HepG2 (cell line): Measurements from ENCODE around the gene PPFIA3. TPM values are rescaled to one million over a fixed set of nuclear protein-coding genes. Genes with fewer than 3 reads are reported as not detected.

Experiments used
- ATAC-seq: fragments of 200-7000 bp; cut with Tn5 transposase; 3 replicates; pipeline ENCODE4 v1.9.1; 2020; ENCODE audit warnings: mild to moderate bottlenecking, moderate library complexity
- BruUV-seq: library from RNA; stranded (reverse); fragments of 400-500 nt; replicated peaks from 2 replicates; lab custom pipeline; 2021; lab: Mats Ljungman, UMichigan
- CTCF ChIA-PET: fragments of 300-600 bp; formaldehyde crosslinking; extraction: SDS; loops from one replicate; lab custom pipeline; 2021; ENCODE audit warnings: low total read pairs, inconsistent platforms, low intra/inter-chr PET ratio; lab: Yijun Ruan, JAX
- POLR2A ChIA-PET: fragments of 350-600 bp; sonication (Branson Sonifier 250); formaldehyde crosslinking; loops from one replicate; lab custom pipeline; 2020; ENCODE audit warnings: antibody characterized with exemption, inconsistent platforms; lab: Yijun Ruan, JAX
- DNase-seq: peaks from one replicate; pipeline ENCODE4 v3.0.0-alpha.2; 2015; ENCODE audit warnings: low spot score
- FAIRE-seq: peaks from 3 replicates; lab custom pipeline; 2011; peaks lifted over from hg19 to GRCh38; lab: Jason Lieb, UNC
- H2AFZ ChIP-seq: one replicate; pipeline ENCODE4 v1.6.1; 2011; ENCODE audit warnings: low read length, inconsistent platforms
- H3K27ac ChIP-seq: fragments of 300-600 bp; 3 replicates; pipeline ENCODE4 v1.8.0; 2011; ENCODE audit warnings: mixed run types, mild to moderate bottlenecking, mixed read lengths, low read length, inconsistent platforms; ENCODE audit not compliant: insufficient read depth; ENCODE audit errors: extremely low read length
- H3K27me3 ChIP-seq, 2 experiments: fragments of 200-600 bp in 1 of 2; 2 replicates in 1 of 2; 3 replicates in 1 of 2; pipeline versions ENCODE4 v1.6.0 to v1.8.0; 2011; ENCODE audit warnings: low read length in 2 of 2, mild to moderate bottlenecking in 2 of 2, moderate library complexity in 2 of 2, inconsistent platforms in 1 of 2; ENCODE audit not compliant: insufficient read depth in 2 of 2, control insufficient read depth in 1 of 2
- H3K36me3 ChIP-seq, 2 experiments: fragments of 200-600 bp in 1 of 2; replicated peaks in 1 of 2; 2 replicates in 1 of 2; 3 replicates in 1 of 2; pipeline versions ENCODE4 v1.5.1 to v1.8.0; 2011; ENCODE audit warnings: low read length in 2 of 2, inconsistent platforms in 1 of 2; ENCODE audit not compliant: insufficient read depth in 2 of 2, control insufficient read depth in 1 of 2
- H3K4me1 ChIP-seq: 2 replicates; pipeline ENCODE4 v1.5.1; 2012; ENCODE audit warnings: low read length, inconsistent platforms; ENCODE audit not compliant: insufficient read depth
- H3K4me2 ChIP-seq: 2 replicates; pipeline ENCODE4 v1.6.0; 2011; ENCODE audit warnings: low read depth, low read length, inconsistent platforms
- H3K4me3 ChIP-seq, 3 experiments: fragments of 200-600 bp in 1 of 3; sonication (generic), shearing (Covaris generic) in 1 of 3; replicated peaks in 1 of 3; 2 replicates each; pipeline ENCODE4 v1.5.1; 2011 to 2016; ENCODE audit warnings: low read length in 3 of 3, inconsistent platforms in 2 of 3, low read depth in 2 of 3, mild to moderate bottlenecking in 2 of 3, control low read depth in 1 of 3, mixed read lengths in 1 of 3; ENCODE audit not compliant: insufficient read depth in 1 of 3
- H3K79me2 ChIP-seq: one replicate; pipeline ENCODE4 v1.6.1; 2011; ENCODE audit warnings: low read length, inconsistent platforms; ENCODE audit not compliant: insufficient read depth
- H3K9ac ChIP-seq: 2 replicates; pipeline ENCODE4 v1.6.0; 2011; ENCODE audit warnings: mild to moderate bottlenecking, low read depth, low read length, inconsistent platforms; ENCODE audit not compliant: insufficient read depth
- H3K9me3 ChIP-seq: 2 replicates; pipeline ENCODE4 v1.5.1; 2012; ENCODE audit warnings: mild to moderate bottlenecking, low read length
- H4K20me1 ChIP-seq: 2 replicates; pipeline ENCODE4 v1.6.0; 2011; ENCODE audit warnings: inconsistent platforms, mild to moderate bottlenecking, low read length, moderate library complexity; ENCODE audit not compliant: insufficient read depth
- EEA1 ChIP-seq: sonication (generic); formaldehyde crosslinking; IDR thresholded peaks from 2 replicates; pipeline ENCODE4 v1.5.1; 2020; ENCODE audit warnings: mild to moderate bottlenecking, missing genetic modification reagents, borderline replicate concordance
- FLYWCH1 ChIP-seq: sonication (generic); formaldehyde crosslinking; IDR thresholded peaks from 2 replicates; pipeline ENCODE4 v1.8.1; 2023; ENCODE audit warnings: mild to moderate bottlenecking, missing genetic modification reagents
- KDM5B ChIP-seq: sonication (generic); formaldehyde crosslinking; IDR thresholded peaks from 2 replicates; pipeline ENCODE4 v1.4.0; 2020; ENCODE audit warnings: missing genetic modification reagents, mild to moderate bottlenecking, borderline replicate concordance
- NFYC ChIP-seq: IDR thresholded peaks from 2 replicates; pipeline ENCODE4 v1.6.1; 2016; ENCODE audit warnings: missing genetic modification reagents, missing compliant biosample characterization
- PRDM10 ChIP-seq: sonication (generic); formaldehyde crosslinking; IDR thresholded peaks from 2 replicates; pipeline ENCODE4 v1.4.0; 2020; ENCODE audit warnings: low read depth, missing genetic modification reagents
- TEAD2 ChIP-seq: sonication (generic); formaldehyde crosslinking; IDR thresholded peaks from 2 replicates; pipeline ENCODE4 v1.9.0; 2021; ENCODE audit warnings: missing genetic modification reagents
- ZNF451 ChIP-seq: sonication (generic); formaldehyde crosslinking; IDR thresholded peaks from 2 replicates; pipeline ENCODE4 v1.5.0; 2020; ENCODE audit warnings: mild to moderate bottlenecking, missing genetic modification reagents
- ZNF605 ChIP-seq: sonication (generic); formaldehyde crosslinking; IDR thresholded peaks from 2 replicates; pipeline ENCODE4 v1.8.0; 2022; ENCODE audit warnings: mild to moderate bottlenecking, missing genetic modification reagents
- ZNF609 ChIP-seq: sonication (generic); formaldehyde crosslinking; IDR thresholded peaks from 2 replicates; pipeline ENCODE4 v1.4.0; 2020; ENCODE audit warnings: mild to moderate bottlenecking, missing genetic modification reagents, borderline replicate concordance
- ZNF768 ChIP-seq: sonication (generic); formaldehyde crosslinking; IDR thresholded peaks from 2 replicates; pipeline ENCODE4 v1.4.0; 2020; ENCODE audit warnings: missing genetic modification reagents
- WGBS: methylation state at CpG from one replicate; pipeline ENCODE4 v1.1.6; 2017; ENCODE audit warnings: low lambda C conversion rate; 5-methylcytosine and 5-hydroxymethylcytosine counted together
- in situ Hi-C: cut with HindIII; loops from 2 replicates; pipeline ENCODE4 v1.10.0; 2017; ENCODE audit warnings: low pct_unique_long_range_greater_than_20kb; ENCODE audit not compliant: extremely low pct_ligation_motif_present
- intact Hi-C: fragments of 100-400 bp; cut with micrococcal nuclease; formaldehyde crosslinking; loops from one replicate; pipeline ENCODE4 v1.10.0; 2022; ENCODE audit not compliant: unreplicated experiment
- polyA plus RNA-seq, 8 experiments: library from polyadenylated mRNA; depleted of rRNA in 3 of 8; stranded (reverse) in 7 of 8; unstranded in 1 of 8; fragments of >200 nt; fragmentation: Illumina TruSeq in 4 of 8; extraction: Trizol in 4 of 8; gene quantifications; 2 replicates each; pipeline versions ENCODE4 v1.2.1 to v1.2.3, GENCODE V29; 2011 to 2016; ENCODE audit warnings: low read depth in 4 of 8, missing spikeins in 1 of 8, mixed read lengths in 1 of 8; ENCODE audit not compliant: insufficient read depth in 1 of 8
- total RNA-seq, 5 experiments: library from RNA; depleted of rRNA; stranded (reverse); fragments of >200 nt; fragmentation: Illumina TruSeq; extraction: Trizol; gene quantifications; 2 replicates each; pipeline ENCODE4 v1.2.3, GENCODE V29; 2016; ENCODE audit warnings: low read depth in 1 of 5

The PPFIA3 gene
- total and polyA plus RNA-seq, 2 of the 13 experiments (the other 11 are each of a cell fraction or from before 2014, with no cell fraction given), result 6.7 to 8.6 TPM

- H3K9ac ChIP-seq, result no peak overlapping the region
- H3K4me1 ChIP-seq, result peaks cover 5% of the 10 kb centered on the region; the same call in 1 of the 2 replicates
- CTCF ChIA-PET, result no interaction called here
- WGBS, result 82% methylated on average over 21 of the region's 21 CpGs
- no peak overlapping the region for H2AFZ ChIP-seq
- no peaks in the 10 kb centered on the region for H3K36me3 ChIP-seq
- no peaks in the 10 kb centered on the region for H4K20me1 ChIP-seq
- H3K27ac ChIP-seq, result no peak overlapping the region
- DNase-seq, result no peak
- FAIRE-seq, result no peak
- H3K4me2 ChIP-seq, result no peak overlapping the region
- no peak for ATAC-seq
- intact Hi-C loops (no loop called here), in situ Hi-C loops (no loop called here)
- POLR2A ChIA-PET, result no interaction called here
- no TSS peak for BruUV-seq
- no peak overlapping the region for H3K4me3 ChIP-seq
- H3K79me2 ChIP-seq, result no peaks in the 10 kb centered on the region
- peaks cover 3 to 41% of the 10 kb centered on the region in 2 experiments for H3K27me3 ChIP-seq
- H3K9me3 ChIP-seq, result no peaks in the 10 kb centered on the region
- no peak for TF ChIP-seq NFYC (CRISPR knock-in tag)
- no peak for TF ChIP-seq ZNF605
- no peak for TF ChIP-seq KDM5B
- TF ChIP-seq EEA1, result no peak
- no peak for TF ChIP-seq TEAD2 (CRISPR knock-in tag)
- no peak for TF ChIP-seq ZNF609 (CRISPR knock-in tag)
- TF ChIP-seq PRDM10 (CRISPR knock-in tag), result no peak
- TF ChIP-seq ZNF768, result no peak
- TF ChIP-seq FLYWCH1, result no peak
- no peak for TF ChIP-seq ZNF451 (CRISPR knock-in tag)
Observed at GRCh38 chr19:49070416-49070815, 48.9 kb upstream of the PPFIA3 start.
